Thyroid gland (tissue), 4 donors: ENCODE results near the gene ARHGAP10. TPM values are rescaled to one million over a fixed set of nuclear protein-coding genes. Genes with fewer than 3 reads are reported as not detected.
"Not testable (repeated sequence)": the region's sequence is repeated elsewhere in the genome, so short reads cannot be mapped to it uniquely, and the experiment has no call there.

Source experiments
- DNase-seq, 2 donors: peaks; one replicate each; pipeline ENCODE4 v3.0.0-alpha.2; 2019
- H3K27ac ChIP-seq, 3 donors: fragments of 200-600 bp; sonication (generic); 1 replicate in 2 of 3; 2 replicates in 1 of 3; pipeline ENCODE4 v1.5.1; 2016 to 2019; ENCODE audit warnings: mild to moderate bottlenecking in 1 of 3, moderate library complexity in 1 of 3
- H3K27me3 ChIP-seq: fragments of 200-600 bp; sonication (generic); one replicate; pipeline ENCODE4 v1.5.1; 2019
- H3K36me3 ChIP-seq, 2 donors: fragments of 200-600 bp; sonication (generic); one replicate each; pipeline ENCODE4 v1.5.1; 2016 to 2019
- H3K4me1 ChIP-seq, 2 donors: fragments of 200-600 bp; sonication (generic); one replicate each; pipeline ENCODE4 v1.5.1; 2017 to 2019
- H3K4me3 ChIP-seq, 3 donors: fragments of 200-600 bp; sonication (generic); replicated peaks in 1 of 3; 1 replicate in 2 of 3; 2 replicates in 1 of 3; pipeline ENCODE4 v1.5.1; 2016; ENCODE audit warnings: mild to moderate bottlenecking in 1 of 3
- H3K9me3 ChIP-seq: fragments of 200-600 bp; sonication (generic); one replicate; pipeline ENCODE4 v1.5.1; 2017
- CTCF ChIP-seq, 6 experiments: fragments of 200-600 bp in 3 of 6; fragments of 450-650 bp in 3 of 6; sonication (generic) in 3 of 6; IDR thresholded peaks; one replicate each; pipeline ENCODE4 v1.5.1; 2016 to 2019; ENCODE audit warnings: antibody characterized with exemption in 6 of 6, mild to moderate bottlenecking in 2 of 6, inconsistent platforms in 1 of 6, moderate library complexity in 1 of 6
- POLR2A ChIP-seq, 2 donors: fragments of 450-650 bp; IDR thresholded peaks; one replicate each; pipeline ENCODE4 v1.6.1; 2017; ENCODE audit warnings: antibody characterized with exemption in 2 of 2, mild to moderate bottlenecking in 2 of 2, moderate library complexity in 1 of 2
- WGBS, 2 donors: methylation state at CpG; one replicate each; pipeline ENCODE4 v1.1.5; 2017; 5-methylcytosine and 5-hydroxymethylcytosine counted together
- intact Hi-C: fragments of 100-400 bp; cut with DNase I; formaldehyde crosslinking; loops from one replicate; pipeline ENCODE4 v1.15.1; 2023
- total RNA-seq, 4 donors: library from RNA; depleted of rRNA; stranded (reverse); fragments of >200 nt; gene quantifications; one replicate each; pipeline ENCODE4 v1.2.3, GENCODE V29; 2016

The ARHGAP10 gene
- total RNA-seq, 4 donors from 2014 or later, result 39.5 to 78.4 (median 42.0) TPM

DNA sequence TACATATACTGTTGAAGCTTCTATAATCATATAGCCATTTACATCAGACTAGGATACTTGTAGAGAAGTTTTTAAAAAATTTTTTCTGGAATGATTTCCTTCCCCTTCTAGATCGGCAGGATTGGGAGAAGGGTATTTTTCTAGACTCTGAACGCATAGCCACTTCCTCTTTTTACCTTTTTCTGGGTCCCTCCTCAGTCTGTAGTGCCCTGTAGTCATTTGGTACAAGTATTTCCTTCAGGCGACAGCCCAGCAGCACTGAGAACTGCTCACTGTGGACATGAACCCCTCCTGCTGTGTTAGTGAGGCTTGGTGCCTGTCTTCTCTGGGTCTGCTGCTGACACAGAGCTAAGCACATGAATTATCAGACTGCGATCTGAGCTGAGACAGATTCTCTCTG is 255.4 kb downstream of the ARHGAP10 start:
- Histone ChIP-seq H3K9me3 (no peaks in the 10 kb centered on the region), H3K4me1 (peaks cover 7 to 15% of the 10 kb centered on the region in 2 donors), H3K27ac (no peak overlapping the region), H3K36me3 (no peaks in the 10 kb centered on the region), H3K4me3 (no peak overlapping the region), H3K27me3 (no peaks in the 10 kb centered on the region)
- intact Hi-C loops, result no loop called here
- TF ChIP-seq CTCF (IDR thresholded peaks at IDR 0.05), result no peak
- 81 to 88% methylated on average over 4 of the region's 4 CpGs for WGBS, 2 donors
- DNase-seq, result no peak

DNA sequence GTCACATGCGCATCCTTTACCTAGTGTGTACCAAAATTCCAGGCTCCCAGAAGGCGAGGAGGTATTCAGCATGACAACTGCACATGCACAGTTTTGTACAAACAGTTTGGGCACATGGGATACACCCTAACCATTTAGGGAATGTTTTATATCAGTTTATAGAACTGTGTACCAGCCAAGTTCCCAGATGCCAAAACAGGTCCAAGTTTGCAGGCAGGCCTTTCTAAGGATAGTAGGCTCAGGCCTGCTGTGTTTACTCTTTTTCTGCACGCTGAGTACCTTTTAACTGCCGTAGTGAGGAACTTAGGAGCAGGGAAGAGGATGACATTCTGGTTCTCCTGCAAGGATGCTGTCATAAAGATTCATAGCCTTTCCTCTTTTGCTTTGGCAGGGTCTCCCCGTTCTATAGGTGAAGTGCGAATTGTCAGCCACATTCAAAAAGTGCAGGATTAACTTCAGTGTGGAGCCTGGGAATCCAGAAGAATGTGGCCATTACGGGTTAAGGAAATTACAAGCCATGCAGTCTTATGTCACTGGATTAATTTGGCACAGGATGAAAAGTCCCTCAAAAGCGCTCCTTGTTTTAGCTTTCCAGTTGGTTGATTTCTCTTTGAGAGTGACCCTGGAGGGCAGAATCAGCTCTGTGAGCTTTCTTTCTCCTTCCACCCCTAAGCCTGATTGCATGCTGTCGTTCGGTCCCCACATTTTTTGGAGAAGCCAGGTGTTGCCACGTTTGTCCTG is 259.8 kb downstream of the ARHGAP10 start:
- no peak overlapping the region for H3K27ac ChIP-seq

DNA sequence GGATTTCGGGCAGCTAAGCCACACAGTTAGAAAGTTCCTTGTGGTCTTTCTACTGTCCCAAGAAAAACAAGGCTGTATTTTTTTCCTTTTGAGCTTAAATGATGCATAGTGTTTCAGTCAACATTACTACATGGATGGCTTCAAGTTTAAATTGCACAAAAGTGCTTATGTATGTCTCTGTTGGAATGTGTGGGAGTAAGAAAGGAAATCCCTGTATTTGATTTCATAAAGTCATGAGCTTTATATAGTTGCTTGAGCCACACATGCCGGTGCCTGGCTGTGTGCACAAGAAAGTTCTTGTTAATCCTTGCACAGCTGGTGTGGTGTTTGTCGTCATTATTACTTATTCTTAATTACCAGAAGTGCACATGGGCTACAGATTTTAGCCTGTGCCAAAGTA is 262.2 kb downstream of the ARHGAP10 start:
- no peak for DNase-seq
- intact Hi-C loops, result no loop called here
- no peak overlapping the region for H3K27ac ChIP-seq
- 76 to 91% methylated on average over 3 of the region's 3 CpGs for WGBS, 2 donors
- H3K27me3 ChIP-seq, result no peaks in the 10 kb centered on the region
- TF ChIP-seq POLR2A (IDR thresholded peaks at IDR 0.05) (no peak), CTCF (IDR thresholded peaks at IDR 0.05) (no peak)
- H3K9me3 ChIP-seq, result no peaks in the 10 kb centered on the region
- H3K4me3 ChIP-seq, result no peak overlapping the region
- no peaks in the 10 kb centered on the region for H3K36me3 ChIP-seq
- H3K4me1 ChIP-seq, result peaks cover 7 to 10% of the 10 kb centered on the region in 2 donors

More for the DNA sequence above, 259.8 kb downstream of the ARHGAP10 start:
- no peak for TF ChIP-seq POLR2A (IDR thresholded peaks at IDR 0.05)
- no peak for TF ChIP-seq CTCF (IDR thresholded peaks at IDR 0.05)
- no peak for DNase-seq
- WGBS, 2 donors, result 44 to 48% methylated on average over 11 of the region's 11 CpGs
- Histone ChIP-seq H3K9me3 (no peaks in the 10 kb centered on the region), H3K4me1 (peaks cover 7 to 15% of the 10 kb centered on the region in 2 donors), H3K27me3 (no peaks in the 10 kb centered on the region), H3K36me3 (no peaks in the 10 kb centered on the region), H3K4me3 (no peak overlapping the region)
- intact Hi-C loops, result no loop called here

- Histone ChIP-seq H3K4me1 (peaks cover 7 to 10% of the 10 kb centered on the region in 2 donors), H3K27me3 (no peaks in the 10 kb centered on the region), H3K4me3 (no peak overlapping the region), H3K36me3 (no peaks in the 10 kb centered on the region), H3K9me3 (no peaks in the 10 kb centered on the region), H3K27ac (no peak overlapping the region)
- intact Hi-C loops, result no loop called here
- 92 to 93% methylated on average over 10 of the region's 10 CpGs for WGBS, 2 donors
- no peak for TF ChIP-seq CTCF (IDR thresholded peaks at IDR 0.05)
- TF ChIP-seq POLR2A (IDR thresholded peaks at IDR 0.05), result no peak
- DNase-seq, result no peak
Measured at GRCh38 chr4:147994491-147995385, 262.9 kb downstream of the ARHGAP10 start.

DNA sequence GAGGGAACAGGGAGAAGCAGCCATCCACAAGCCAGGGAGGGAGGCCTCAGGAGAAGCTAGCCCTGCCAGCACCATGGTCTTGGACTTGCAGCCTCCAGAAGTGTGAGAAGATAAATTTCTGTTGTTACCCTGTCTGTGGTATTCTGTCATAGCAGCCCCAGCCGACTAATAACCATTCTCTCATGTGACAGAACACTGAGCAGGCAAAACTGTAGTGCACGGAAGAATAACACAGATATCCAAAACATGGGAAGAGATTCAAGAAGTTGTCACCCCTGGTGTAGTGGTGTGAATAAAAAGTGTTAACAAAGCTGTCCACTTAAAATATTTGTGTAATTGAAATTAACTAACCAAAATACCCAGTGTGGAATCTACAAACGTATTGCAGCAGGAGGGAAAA is 265.0 kb downstream of the ARHGAP10 start:
- TF ChIP-seq POLR2A (IDR thresholded peaks at IDR 0.05) (no peak), CTCF (IDR thresholded peaks at IDR 0.05) (no peak)
- no peaks in the 10 kb centered on the region for H3K27me3 ChIP-seq
- no peak overlapping the region for H3K4me3 ChIP-seq
- H3K27ac ChIP-seq, result no peak overlapping the region
- DNase-seq, result no peak
- WGBS, 2 donors, result 79 to 85% methylated on average over 3 of the region's 3 CpGs
- H3K9me3 ChIP-seq, result no peaks in the 10 kb centered on the region
- no peaks in the 10 kb centered on the region for H3K36me3 ChIP-seq
- H3K4me1 ChIP-seq, result peaks cover under 1 to 3% of the 10 kb centered on the region in 2 donors
- intact Hi-C loops, result no loop called here

DNA sequence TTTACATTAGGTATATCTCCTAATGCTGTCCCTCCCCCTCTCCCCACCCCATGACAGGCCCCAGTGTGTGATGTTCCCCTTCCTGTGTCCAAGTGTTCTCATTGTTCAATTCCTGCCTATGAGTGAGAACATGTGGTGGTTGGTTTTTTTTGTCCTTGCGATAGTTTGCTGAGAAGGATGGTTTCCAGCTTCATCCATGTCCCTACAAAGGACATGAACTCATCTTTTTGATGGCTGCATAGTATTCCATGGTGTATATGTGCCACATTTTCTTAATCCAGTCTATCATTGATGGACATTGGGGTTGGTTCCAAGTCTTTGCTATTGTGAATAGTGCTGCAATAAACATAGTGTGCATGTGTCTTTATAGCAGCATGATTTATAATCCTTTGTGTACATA is 268.1 kb downstream of the ARHGAP10 start:
- H3K27ac ChIP-seq, H3K9me3 ChIP-seq, DNase-seq, H3K4me1 ChIP-seq, H3K27me3 ChIP-seq, H3K4me3 ChIP-seq, H3K36me3 ChIP-seq, intact Hi-C loops: not testable (repeated sequence)
- 93 to 100% methylated on average over 1 of the region's 1 CpG for WGBS, 2 donors
